NCI-H128 (cell line): Measurements from ENCODE around the gene NRP1.

Source experiments
- DNase-seq: peaks from one replicate; lab custom pipeline; 2025; ENCODE audit not compliant: unreplicated experiment; lab: John Stamatoyannopoulos, UW

NRP1 gene

DNA sequence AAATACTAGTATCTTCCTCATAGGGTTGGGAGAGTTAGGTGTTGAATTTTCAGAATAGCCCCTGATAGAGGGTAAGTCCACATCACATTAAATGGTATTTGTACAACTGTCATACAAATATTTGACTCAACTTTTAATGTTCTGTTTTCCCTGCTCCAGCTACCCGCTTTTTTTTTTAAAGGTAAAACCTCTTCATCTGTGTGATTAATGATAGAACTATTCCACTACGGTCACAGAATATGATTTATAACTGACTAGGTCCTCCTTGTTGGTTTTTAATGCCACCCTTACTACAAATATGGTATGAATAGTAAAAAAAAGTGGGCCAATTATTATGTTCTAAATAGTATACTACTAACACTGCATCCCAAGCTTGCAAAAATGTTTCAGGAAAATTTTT is 15.6 kb upstream of the NRP1 start:
- no peak for DNase-seq

DNA sequence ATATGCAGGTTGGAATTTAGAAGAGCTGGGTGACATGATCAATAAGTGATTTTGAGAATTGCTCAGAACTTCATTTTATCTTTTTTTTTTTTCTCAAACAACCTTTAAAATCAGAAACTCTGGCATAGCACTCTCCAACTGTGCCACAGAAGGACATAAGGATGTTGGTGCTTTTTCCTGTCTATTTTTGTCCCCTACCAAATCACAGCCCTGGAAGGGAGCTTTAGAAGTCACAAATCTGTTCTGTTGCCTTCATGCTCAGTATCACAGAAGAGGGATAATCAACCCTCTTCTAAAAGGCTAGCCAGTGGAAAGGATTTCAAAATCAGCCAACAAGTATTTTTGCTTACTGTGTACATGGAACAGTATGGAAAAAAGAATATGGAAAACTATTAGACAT is 14.8 kb upstream of the NRP1 start:
- no peak for DNase-seq

DNA sequence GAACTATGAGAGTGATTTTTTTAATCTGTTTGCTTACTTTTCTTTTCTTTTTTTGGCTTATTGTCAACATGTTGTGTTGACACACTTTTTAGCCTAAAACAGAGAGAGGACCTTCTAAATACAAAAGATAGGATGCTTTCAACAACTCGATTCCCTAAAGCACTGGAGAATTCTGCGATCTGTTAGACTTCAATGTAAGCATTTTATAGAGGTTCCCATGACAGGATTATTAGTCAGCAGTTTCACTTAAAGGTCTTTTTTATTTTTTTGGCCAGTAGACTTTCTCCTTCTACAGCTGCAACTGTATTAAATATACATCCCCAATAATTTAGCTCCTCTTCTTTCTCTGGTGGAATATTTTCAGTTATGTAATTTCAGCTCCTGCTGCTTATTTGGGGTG is 12.7 kb upstream of the NRP1 start:
- no peak for DNase-seq

DNA sequence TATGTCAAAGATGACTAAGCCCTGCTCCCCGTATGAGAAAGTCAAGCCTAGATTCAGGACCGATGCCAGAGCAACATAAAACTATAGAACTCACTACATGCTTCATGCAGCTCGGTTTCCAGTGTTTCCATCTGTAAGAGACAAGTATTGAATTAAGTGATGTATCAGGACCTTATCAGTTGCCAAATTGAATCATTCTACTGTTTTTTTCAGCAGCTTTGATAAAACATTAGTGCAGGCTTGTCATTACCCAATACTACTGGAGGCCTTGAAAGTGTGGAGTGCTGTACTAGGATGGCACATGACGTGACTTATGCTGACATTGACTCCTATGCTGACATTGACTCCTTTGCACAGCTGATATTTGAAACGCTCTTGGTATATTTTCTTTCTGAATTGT is 10.8 kb upstream of the NRP1 start:
- no peak for DNase-seq

DNA sequence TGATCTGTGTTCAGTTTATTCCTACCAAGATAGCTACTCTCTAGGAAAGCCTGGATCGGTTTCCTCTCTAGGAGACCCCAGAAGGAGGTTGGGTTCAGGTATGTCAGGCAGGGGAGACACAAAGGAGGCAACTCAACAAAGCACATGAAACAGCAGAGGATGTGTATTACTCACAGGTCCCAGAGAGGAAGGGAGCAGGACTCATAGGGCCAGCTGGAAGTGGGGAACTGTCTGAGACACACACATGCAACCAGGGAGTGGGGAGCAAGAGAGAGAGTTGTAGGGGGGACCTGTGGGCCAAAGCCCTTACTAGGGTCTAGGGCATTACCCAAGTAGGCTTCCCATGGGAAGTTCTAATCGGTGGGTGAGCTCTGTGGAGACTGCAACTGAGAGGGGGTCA is 10.2 kb upstream of the NRP1 start:
- DNase-seq, result no peak

DNA sequence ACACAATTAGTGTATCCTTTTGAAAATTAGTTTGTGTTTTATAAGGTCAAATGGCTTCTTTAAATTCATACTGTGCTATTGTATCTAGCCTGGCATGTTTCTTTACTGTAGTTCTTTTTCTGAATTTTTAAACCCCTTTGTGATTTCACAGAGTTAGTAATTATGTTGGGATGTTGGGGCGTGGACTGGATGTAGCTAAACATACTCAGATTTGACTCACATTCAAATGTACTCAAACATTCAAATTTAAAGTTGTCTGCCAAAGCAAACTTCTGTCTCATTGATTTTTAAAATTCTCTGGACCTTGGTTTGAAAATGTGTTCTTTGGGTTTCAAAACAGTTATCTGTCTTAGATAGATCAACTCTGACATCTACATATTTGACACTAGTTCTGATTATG is 7.2 kb upstream of the NRP1 start:
- DNase-seq, result no peak

DNA sequence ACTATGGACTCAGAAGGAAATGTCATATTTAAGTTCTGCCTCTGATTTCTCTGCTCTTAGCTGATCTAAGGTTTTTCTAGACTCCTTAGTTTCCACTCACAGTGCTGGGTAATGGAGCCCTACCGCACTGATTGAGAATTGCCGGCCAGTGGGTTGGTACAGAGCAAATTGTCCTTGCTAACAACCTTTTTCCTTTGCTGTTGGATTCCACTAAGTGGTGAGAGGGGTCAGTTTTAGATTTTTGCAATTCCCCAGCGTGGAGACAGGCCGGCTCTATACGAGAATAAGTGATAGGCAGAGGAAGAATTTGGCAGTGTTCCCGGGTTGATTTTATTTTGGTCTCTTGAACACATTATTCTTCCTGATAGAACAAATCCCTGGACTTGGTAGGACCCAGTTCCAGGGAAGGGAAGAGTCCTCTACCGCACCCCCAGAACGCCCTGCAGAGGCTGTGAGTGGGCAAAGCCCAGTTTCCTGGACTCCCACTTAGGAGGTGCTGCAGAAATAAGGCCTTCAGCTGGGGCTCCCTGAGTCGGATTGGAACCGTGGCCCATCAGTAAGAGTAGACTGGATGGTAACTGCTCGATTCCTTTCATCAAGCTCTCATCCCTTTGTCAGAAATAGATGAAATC is 3.0 kb upstream of the NRP1 start:
- DNase-seq, result no peak

DNA sequence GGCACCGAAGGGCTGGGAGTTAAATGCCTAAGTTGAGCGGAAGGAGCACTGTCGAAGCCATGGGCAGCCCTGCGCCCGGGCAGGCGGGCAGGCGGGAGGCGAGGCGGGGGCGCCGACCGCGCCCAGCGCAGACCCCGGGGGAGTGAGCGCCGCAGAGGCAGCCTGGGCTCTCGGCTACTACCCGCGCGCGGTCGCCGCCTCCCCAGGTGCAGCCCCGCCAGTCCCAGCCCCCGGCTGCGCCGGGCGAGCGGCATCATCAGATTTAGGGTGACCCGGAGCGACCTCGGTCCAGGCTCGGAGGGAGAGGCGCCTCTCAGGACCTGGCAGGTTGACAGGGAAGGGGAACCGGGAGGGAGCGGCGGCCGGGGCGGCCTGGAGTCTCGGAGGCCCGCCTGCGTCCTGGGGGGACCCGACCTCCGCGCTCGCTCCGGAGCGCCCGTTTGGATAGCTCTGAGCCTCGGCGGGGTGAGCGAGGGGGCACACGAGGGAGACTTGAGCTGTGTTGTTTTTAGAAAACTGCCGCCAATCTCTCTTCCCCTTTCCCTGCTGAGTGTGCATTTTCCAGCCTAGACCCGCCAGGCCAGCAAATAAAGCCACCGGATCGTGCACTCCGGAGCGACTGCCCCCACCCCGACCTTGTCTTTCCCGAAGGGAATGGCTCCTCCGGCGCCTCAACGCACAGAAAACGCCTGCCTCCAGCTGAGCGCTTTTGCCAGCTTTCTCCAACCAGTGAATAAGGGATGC is 2.3 kb upstream of the NRP1 start:
- no peak for DNase-seq

DNA sequence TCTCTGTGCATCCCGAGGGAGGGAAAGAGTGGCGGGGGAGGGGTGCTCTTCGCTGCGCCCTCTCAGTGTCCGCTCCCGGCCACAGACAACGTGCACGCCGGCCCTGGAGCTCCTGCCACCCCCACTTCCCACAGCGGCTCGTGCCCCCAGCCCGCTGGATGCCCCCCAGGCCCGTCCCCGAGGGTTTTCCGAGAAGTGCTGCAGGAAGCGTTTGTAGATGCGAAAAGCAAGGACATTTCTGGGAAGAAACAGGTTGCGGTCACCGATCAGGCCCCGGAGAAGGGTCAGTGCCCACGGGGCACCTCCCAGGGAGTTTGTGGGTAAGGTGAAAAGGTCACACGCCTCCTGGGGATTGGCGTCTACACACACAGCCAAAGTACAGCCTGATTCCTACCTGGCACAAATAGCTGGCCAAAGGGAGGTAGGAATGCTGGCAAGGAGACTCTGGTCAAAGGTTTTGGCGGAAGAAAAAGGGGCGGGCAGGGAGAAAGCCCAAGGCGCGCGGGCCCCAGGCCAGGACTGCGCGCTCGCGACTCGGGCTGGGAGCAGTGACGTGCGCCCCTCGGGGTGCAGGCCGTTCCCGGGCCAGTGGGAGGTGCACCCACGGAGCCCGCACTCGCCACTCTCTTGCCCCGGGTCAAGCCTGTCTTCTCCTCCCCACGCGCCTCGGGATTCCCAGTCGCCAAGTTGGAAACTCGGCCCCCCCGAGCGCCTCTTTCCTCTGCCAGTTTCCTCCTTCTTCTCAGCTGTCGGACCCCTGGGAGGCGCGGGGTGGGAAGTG is 1.5 kb upstream of the NRP1 start:
- no peak for DNase-seq

DNA sequence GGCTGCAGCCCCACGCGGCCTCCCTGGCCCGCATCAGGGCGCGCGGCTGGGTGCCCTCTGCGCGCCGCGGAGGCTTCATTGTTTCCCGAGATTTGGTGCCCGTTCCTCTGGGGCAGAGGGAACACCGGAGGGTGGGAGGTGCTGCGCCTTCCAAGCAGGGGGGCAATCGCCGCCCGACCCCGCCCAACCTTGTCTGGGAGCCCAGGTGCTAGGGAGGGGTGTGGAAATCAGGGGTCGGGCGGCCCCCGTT is 1.0 kb upstream of the NRP1 start:
- no peak for DNase-seq

DNA sequence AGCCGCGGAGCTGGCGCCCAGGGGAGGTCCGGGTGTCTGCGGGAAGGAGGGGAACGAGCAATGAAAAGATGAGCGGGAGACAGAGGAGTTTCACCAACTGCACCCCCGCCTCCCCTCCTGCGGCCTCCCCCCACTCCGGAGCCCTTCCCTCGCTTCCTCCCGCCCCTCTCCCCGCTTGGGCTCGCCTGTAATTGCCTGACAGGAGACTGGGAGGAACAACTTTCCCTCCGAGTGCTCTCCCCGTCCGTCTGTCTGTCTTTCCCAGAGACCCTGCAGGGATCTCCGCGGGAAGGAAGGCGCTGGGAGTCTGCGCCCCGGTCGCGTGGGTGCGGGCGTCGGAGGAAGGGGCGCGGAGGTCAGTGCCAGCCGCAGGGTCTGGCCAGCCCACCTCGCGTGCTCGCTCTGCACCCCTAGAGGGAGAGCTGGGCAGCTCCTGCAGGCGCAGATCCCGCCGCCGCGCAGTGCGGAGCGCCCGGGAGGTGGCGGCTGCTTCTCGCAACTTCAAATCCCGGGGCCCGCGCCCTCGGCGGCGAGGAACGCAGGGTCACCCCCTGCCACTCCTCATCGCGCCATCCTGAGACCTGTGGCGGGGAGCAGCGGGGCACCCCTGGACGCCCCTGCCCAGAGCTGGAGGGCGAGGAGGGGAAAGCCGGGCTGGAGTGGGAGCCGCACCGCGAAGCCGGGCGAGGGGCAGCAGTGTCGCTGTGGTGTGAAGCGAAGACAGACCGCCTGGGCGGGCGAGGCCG is 511 bp upstream of the NRP1 start:
- DNase-seq, result no peak

DNA sequence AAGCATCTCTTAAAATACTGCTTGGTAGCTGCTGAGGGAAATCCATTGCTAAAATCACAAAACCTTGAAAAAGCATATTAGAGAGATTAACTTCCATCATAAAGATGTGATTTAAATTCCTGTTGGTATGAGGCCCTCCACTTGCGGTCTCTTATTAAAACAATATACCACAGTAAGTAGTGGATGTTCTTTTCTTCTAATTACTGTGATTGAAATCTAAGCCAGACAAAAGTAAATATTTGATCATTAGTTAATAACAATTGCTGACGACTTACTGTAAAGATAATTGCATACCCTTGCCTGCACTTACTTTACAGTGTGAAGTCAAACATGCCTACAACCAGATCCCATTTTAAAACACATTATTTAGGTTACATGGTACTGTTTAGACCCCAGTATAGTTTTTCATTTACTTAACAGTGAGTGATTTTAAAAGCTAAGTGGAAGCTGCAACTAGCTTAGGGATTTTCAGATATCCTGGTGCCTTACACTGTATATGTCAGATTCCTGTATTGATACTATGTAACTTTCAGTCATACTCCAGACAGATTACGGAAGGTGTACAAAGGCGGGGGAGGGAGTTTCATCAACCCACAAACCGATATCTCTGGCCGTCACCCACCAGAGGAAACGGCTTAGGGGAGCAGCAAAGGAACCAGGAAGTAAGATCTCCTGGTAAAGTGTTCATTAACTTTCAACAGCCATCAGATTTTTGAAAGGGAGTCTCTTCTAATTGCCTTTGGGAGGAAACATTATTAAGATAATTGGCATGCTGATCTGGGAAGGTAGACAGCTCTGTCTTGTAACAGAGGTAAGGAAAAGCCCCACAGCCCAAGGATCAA is 986 bp downstream of the NRP1 start:
- DNase-seq, result no peak

DNA sequence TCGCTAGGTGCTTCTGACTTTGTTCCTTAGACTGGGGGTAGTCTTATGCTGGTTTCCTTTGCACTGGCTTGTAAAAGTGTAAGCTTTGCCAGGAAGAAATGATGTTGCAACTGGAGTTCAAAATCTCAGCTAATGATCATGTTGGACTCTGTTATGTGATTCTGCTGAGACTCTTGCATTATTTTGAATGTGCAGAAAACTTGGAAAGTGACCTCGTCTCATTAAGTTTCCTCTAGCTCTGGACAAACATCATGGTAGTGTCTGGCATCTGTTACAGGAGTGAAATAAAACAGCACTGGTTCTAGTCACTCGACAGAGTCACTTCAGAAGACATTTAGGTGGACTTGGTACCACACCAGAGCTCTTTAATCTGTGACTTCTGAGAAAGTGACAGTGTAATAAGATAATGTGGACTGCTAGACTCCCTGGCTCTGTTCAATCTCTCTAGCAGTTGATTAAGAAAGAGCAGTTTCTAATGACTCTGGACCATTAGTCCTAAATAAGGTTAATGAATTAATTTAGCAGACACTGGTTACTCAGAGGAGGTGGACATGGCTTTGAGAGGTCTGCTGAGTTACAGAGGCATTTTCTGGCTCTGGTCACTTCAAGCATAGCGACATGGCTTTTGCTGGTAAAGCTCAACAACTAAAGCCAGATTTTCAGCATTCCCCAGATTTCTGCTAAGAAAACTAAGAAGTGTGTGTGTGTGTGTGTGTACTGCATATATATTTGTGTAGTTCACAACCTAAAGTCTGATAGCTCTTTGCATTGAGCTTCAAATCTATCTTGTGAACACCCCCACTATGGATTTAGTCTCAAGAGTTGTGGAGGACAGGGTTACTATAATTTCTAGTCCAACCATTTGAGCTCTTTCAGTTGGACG is 2.0 kb downstream of the NRP1 start:
- DNase-seq, result no peak

DNA sequence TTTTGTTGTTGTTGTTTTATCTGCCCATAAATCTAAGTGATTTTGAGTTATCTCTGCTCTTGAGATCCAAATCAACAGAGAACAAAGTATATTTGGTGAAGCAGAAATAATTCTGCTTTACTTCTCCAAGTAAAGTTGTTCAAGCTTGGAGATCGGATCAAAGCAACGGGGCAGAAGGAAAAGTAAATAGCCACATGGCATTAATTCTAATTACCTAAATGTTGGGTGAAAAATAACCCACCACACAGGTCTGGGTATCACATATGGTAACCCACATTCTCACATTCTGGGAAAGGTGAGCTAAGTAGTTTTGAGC is 3.1 kb downstream of the NRP1 start:
- no peak for DNase-seq

DNA sequence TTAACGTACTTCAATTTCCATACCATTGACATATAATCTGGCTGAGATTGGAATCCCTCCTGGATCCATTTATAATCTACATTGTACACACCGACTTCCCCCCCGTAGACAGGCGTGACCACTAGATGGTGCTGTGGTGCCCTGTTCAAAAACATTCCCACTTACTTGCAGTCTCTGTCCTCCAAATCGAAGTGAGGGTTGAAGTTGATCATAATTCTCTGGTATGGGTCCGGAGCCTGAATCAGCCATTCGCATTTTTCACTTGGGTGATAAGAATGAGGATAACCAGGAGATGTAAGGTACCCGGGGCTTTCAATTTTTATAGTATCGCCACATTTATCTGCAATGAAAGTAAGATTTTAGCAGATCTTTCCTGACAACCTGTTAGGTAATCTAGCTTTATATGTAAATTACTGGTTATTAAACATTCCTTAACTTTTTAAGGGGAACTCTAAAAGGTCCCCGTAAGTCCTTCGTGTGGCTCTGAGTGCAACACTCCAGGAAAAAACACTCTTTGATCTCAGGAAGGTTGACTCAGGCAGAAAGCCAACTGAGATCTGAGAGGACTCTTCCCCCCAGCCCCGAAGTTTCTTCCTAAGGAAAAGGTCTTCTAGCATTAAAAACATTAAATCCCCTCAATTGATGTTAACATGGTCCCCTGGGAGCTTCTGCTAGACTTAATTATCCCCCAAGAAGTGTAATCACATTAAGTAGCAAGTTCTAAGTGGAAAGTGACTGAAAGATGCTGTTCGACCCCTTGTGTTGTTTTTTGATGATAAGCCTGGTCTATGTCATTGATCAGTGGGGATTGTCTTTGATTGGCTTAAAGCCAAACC is 3.7 kb downstream of the NRP1 start:
- peak; percentile 19 for DNase-seq

DNA sequence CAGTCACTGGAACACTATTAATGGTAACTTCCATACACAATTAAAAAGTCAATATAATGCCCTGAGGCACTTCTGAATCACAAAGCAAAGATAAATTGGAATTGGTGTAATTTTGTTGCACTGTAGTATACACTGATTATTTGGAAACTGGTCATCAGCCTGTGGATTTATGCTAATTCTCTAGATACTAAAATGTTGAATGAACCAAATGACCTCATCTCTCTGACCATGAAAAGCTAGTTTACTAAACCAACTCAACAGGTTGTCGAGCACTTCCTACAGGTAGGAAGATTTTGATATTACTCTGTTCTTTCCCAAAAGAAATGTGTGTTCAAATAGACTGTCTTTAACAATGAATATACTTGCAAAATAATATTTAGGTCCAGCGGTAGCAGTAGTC is 5.3 kb downstream of the NRP1 start:
- no peak for DNase-seq

DNA sequence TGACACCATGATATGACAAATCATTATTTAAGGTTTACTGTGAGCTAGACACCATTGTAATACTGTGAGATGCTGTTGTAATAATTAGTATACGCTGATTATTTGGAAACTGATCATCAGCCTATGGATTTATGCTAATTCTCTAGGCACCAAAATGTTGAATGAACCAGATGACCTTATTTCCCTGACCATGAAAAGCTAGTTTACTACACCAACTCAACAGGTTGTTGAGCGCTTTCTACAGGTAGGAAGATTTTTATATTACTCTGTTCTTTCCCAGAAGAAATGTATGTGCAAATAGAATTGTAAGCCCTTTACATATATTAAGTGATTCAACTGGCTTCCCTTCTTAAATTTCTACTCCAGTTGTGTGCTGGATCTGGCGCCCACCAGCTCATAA is 6.2 kb downstream of the NRP1 start:
- no peak for DNase-seq

DNA sequence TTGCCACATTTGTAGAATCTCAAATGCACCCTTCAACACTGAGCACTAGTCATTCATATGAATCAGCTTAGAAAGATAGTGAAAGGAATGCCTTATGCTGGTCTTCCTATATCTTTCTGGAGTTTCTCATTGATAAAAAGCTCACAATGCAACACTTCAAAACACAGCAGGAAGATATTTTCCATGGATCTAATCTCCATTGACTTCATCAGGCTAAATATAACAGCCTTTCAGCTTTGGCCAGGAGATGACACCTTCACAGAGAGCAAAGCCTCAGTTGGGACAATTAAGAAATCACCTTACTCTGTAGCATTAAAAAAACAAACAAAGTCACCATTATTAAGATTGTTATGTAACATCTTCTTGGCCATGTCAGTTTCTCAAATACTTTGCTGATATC is 6.7 kb downstream of the NRP1 start:
- no peak for DNase-seq

DNA sequence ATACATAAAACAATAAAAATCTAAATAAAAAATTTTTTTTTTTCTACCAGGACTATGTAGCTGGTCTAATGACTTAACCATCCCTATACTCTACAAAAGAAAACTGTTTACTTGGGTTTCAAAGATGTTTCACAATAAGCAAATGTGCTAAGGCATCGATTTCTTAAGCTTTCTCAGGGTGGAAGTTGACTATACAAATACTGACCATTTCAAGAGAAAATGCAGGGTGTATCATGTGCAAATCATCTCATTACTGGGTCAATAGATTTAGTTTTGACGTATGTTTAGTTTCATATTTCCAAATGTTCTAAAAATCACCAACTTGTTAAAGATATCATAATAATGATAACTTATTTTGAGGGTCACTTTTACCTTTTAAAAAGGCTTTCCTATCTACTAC is 7.5 kb downstream of the NRP1 start:
- no peak for DNase-seq
